Measurements from ENCODE around the gene HEATR9.
"Not testable (repeated sequence)": the region's sequence is repeated elsewhere in the genome, so short reads cannot be mapped to it uniquely, and the experiment has no call there.

Gene HEATR9

GRCh38 chr17:35868737-35869136 lies at the start of gene HEATR9:
Gene HEATR9 (minus strand): TSS chr17:35868891. CDS start chr17:35868742, 149 bp downstream.
- no peak for DNase-seq (ENCODE audit: low spot score)

GRCh38 chr17:35917519-35918213 lies 49.0 kb upstream of the HEATR9 start:
- no peak for DNase-seq (ENCODE audit: low spot score)

GRCh38 chr17:35915153-35915964 lies 46.7 kb upstream of the HEATR9 start:
- no peak for DNase-seq (ENCODE audit: low spot score)

- no peak for DNase-seq (ENCODE audit: low spot score)
Measured at GRCh38 chr17:35914354-35914753, 45.7 kb upstream of the HEATR9 start.

GRCh38 chr17:35913609-35914008 lies 44.9 kb upstream of the HEATR9 start:
- no peak for DNase-seq (ENCODE audit: low spot score)

GRCh38 chr17:35912942-35913341 lies 44.3 kb upstream of the HEATR9 start:
- DNase-seq (ENCODE audit: low spot score) = no peak

- no peak for DNase-seq (ENCODE audit: low spot score)
Measured at GRCh38 chr17:35912339-35912912, 43.7 kb upstream of the HEATR9 start.

GRCh38 chr17:35909408-35909807 lies 40.7 kb upstream of the HEATR9 start:
- no peak for DNase-seq (ENCODE audit: low spot score)

GRCh38 chr17:35907691-35908090 lies 39.0 kb upstream of the HEATR9 start:
- no peak for DNase-seq (ENCODE audit: low spot score)

GRCh38 chr17:35906926-35907637 lies 38.4 kb upstream of the HEATR9 start:
- no peak for DNase-seq (ENCODE audit: low spot score)

- no peak for DNase-seq (ENCODE audit: low spot score)
Measured at GRCh38 chr17:35906191-35906925, 37.7 kb upstream of the HEATR9 start.

- no peak for DNase-seq (ENCODE audit: low spot score)
Measured at GRCh38 chr17:35903451-35903850, 34.8 kb upstream of the HEATR9 start.

GRCh38 chr17:35901631-35902175 lies 33.0 kb upstream of the HEATR9 start:
- DNase-seq (ENCODE audit: low spot score) = no peak

- DNase-seq (ENCODE audit: low spot score) = no peak
Measured at GRCh38 chr17:35900708-35901480, 32.2 kb upstream of the HEATR9 start.

GRCh38 chr17:35900280-35900679 lies 31.6 kb upstream of the HEATR9 start:
- no peak for DNase-seq (ENCODE audit: low spot score)

- DNase-seq (ENCODE audit: low spot score) = no peak
Measured at GRCh38 chr17:35898283-35899070, 29.8 kb upstream of the HEATR9 start.

GRCh38 chr17:35897772-35898171 lies 29.1 kb upstream of the HEATR9 start:
- not testable (repeated sequence) for DNase-seq (ENCODE audit: low spot score)

- DNase-seq (ENCODE audit: low spot score) = no peak
Measured at GRCh38 chr17:35895636-35896587, 27.2 kb upstream of the HEATR9 start.

GRCh38 chr17:35894206-35894605 lies 25.5 kb upstream of the HEATR9 start:
- DNase-seq (ENCODE audit: low spot score) = no peak
